ENCODE measurements around the gene ZPBP2.

ZPBP2 gene, protein sequence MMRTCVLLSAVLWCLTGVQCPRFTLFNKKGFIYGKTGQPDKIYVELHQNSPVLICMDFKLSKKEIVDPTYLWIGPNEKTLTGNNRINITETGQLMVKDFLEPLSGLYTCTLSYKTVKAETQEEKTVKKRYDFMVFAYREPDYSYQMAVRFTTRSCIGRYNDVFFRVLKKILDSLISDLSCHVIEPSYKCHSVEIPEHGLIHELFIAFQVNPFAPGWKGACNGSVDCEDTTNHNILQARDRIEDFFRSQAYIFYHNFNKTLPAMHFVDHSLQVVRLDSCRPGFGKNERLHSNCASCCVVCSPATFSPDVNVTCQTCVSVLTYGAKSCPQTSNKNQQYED

DNA sequence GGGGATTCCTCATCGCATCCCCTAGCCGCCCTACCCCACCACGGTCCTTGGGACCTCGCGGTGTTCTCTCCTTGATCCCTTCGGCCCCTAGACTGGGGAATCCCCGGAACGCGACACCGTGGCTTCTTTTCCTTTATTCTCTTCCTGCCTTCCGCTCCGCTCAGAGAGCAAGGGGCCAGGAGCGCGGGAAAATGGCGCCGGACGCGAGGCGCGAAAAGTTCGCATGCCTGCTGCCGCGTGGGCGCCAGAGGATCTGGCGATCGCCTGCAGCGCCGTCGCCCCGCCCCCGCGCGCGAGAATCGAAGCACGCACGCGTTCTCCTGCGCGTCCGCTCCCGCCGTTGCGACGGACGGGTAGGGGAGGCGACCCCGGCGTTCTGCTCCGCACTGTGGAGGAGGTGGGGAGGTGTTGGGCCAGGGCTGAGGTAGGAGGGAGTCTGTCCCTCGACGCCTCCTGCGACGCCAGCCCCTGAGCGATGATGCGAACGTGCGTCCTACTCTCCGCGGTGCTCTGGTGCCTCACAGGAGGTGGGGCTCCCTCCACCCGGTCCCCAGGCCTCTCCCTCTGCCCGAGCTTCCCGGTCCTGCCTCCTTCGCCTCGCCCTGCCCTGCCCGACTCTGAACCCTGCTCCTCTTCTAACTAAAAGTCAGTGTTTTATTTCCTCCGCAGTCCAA, at the start of gene ZPBP2:
TSS of gene ZPBP2 (plus strand) at position 323 of the 674 bp plus-strand sequence. CDS start at position 476, 153 bp downstream.
- H3K27ac ChIP-seq = no peak within 1 kb of the TSS
- TF ChIP-seq, protein P1, sequence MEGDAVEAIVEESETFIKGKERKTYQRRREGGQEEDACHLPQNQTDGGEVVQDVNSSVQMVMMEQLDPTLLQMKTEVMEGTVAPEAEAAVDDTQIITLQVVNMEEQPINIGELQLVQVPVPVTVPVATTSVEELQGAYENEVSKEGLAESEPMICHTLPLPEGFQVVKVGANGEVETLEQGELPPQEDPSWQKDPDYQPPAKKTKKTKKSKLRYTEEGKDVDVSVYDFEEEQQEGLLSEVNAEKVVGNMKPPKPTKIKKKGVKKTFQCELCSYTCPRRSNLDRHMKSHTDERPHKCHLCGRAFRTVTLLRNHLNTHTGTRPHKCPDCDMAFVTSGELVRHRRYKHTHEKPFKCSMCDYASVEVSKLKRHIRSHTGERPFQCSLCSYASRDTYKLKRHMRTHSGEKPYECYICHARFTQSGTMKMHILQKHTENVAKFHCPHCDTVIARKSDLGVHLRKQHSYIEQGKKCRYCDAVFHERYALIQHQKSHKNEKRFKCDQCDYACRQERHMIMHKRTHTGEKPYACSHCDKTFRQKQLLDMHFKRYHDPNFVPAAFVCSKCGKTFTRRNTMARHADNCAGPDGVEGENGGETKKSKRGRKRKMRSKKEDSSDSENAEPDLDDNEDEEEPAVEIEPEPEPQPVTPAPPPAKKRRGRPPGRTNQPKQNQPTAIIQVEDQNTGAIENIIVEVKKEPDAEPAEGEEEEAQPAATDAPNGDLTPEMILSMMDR (IDR thresholded peaks at IDR 0.05) = no peak
- TF ChIP-seq ZFX (IDR thresholded peaks at IDR 0.05; ENCODE audit: borderline replicate concordance) = no peak

GRCh38 chr17:39818358-39819000, 49.5 kb upstream of the ZPBP2 start:
- TF ChIP-seq, protein P1 (IDR thresholded peaks at IDR 0.05) = no peak
- TF ChIP-seq ZFX (IDR thresholded peaks at IDR 0.05; ENCODE audit: borderline replicate concordance) = no peak
- no peak overlapping the region for H3K27ac ChIP-seq

DNA sequence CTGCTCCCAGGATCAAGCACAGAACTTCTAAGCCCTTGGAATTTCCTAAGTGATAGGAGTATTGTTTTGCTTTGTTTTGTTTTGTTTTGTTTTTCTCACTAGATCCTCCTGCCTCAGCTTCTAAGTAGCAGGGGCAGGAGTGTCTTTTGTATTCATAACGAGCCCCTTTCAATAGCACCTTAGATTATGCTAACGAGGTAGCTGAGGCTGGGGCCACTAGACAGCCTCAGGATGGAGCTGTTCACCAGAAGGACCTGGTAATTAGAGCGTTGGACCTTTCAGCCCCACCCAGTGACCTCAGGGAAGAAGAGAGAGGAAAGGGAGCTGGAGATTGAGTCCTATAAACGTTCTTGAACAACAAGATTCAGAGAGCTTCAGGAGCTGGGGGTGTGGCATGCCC, 47.5 kb upstream of the ZPBP2 start:
- TF ChIP-seq ZFX (IDR thresholded peaks at IDR 0.05; ENCODE audit: borderline replicate concordance) = no peak
- TF ChIP-seq, protein P1 (IDR thresholded peaks at IDR 0.05) = no peak
- no peak overlapping the region for H3K27ac ChIP-seq

- H3K27ac ChIP-seq = no peak overlapping the region
- no peak for TF ChIP-seq ZFX (IDR thresholded peaks at IDR 0.05; ENCODE audit: borderline replicate concordance)
- TF ChIP-seq, protein P1 (IDR thresholded peaks at IDR 0.05) = no peak
Measured at GRCh38 chr17:39820987-39821386, 47.0 kb upstream of the ZPBP2 start.

GRCh38 chr17:39822051-39822451, 46.0 kb upstream of the ZPBP2 start:
- H3K27ac ChIP-seq = no peak overlapping the region

GRCh38 chr17:39823407-39824054, 44.5 kb upstream of the ZPBP2 start:
- no peak for TF ChIP-seq ZFX (IDR thresholded peaks at IDR 0.05; ENCODE audit: borderline replicate concordance)
- TF ChIP-seq, protein P1 (IDR thresholded peaks at IDR 0.05) = no peak
- no peak overlapping the region for H3K27ac ChIP-seq

More at GRCh38 chr17:39822051-39822451, 46.0 kb upstream of the ZPBP2 start:
- TF ChIP-seq, protein P1 (IDR thresholded peaks at IDR 0.05) = no peak
- no peak for TF ChIP-seq ZFX (IDR thresholded peaks at IDR 0.05; ENCODE audit: borderline replicate concordance)
